Astrocyte of the spinal cord (primary cell): ENCODE data around the gene GTF3C5.

ENCODE experiments used
- DNase-seq: peaks from one replicate; pipeline ENCODE4 v3.0.0; 2011; ENCODE audit warnings: low read depth, low spot score
- H3K4me3 ChIP-seq: 2 replicates; pipeline ENCODE4 v1.5.1; 2011; ENCODE audit warnings: low read depth, mild to moderate bottlenecking, low read length, moderate library complexity
- CTCF ChIP-seq: IDR thresholded peaks from 2 replicates; pipeline ENCODE4 v1.5.1; 2012; ENCODE audit warnings: low read depth, mild to moderate bottlenecking, low read length, inconsistent platforms
- in situ Hi-C: cut with HindIII; loops from 2 replicates; pipeline ENCODE4 v1.10.0; 2017; ENCODE audit warnings: low sequenced_read_pairs

The GTF3C5 gene

GRCh38 chr9:133104718-133105460 is 74.1 kb downstream of the GTF3C5 start:
- in situ Hi-C loops = no loop called here
- H3K4me3 ChIP-seq = no peak overlapping the region
- no peak for TF ChIP-seq CTCF
- DNase-seq = no peak

GRCh38 chr9:133105461-133105770 is 74.6 kb downstream of the GTF3C5 start:
- DNase-seq = no peak
- H3K4me3 ChIP-seq = no peak overlapping the region
- TF ChIP-seq CTCF = no peak
- in situ Hi-C loops = no loop called here

GRCh38 chr9:133106511-133107244 is 75.9 kb downstream of the GTF3C5 start:
- no peak for TF ChIP-seq CTCF
- no peak overlapping the region for H3K4me3 ChIP-seq
- in situ Hi-C loops = no loop called here
- no peak for DNase-seq

GRCh38 chr9:133107245-133107722 is 76.5 kb downstream of the GTF3C5 start:
- no peak for DNase-seq
- in situ Hi-C loops = no loop called here

More at GRCh38 chr9:133107245-133107722, 76.5 kb downstream of the GTF3C5 start:
- no peak overlapping the region for H3K4me3 ChIP-seq
- TF ChIP-seq CTCF = no peak
